ENCODE results near the gene SPATA2.

Gene SPATA2

GRCh38 chr20:49853640-49854039 is 61.7 kb downstream of the SPATA2 start:
- TF ChIP-seq CTCF (IDR thresholded peaks at IDR 0.05; ENCODE audit: borderline replicate concordance, insufficient read depth, low read depth, low read length), result no peak

More at GRCh38 chr20:49853640-49854039, 61.7 kb downstream of the SPATA2 start:
- no peak overlapping the region for H3K4me3 ChIP-seq (ENCODE audit: low read depth, low read length)
